Activated gamma-delta T cell treated with anti-CD3 and anti-CD28 coated beads, Interleukin-2, amount 50 U/mL, for 16 hours (primary cell): Measurements from ENCODE around the gene CARMIL1.
"Not testable (repeated sequence)": the region's sequence is repeated elsewhere in the genome, so short reads cannot be mapped to it uniquely, and the experiment has no call there.

ENCODE experiments used
- DNase-seq: peaks from one replicate; pipeline ENCODE4 v3.0.0-alpha.2; 2020; ENCODE audit warnings: low read depth

CARMIL1 gene

DNA sequence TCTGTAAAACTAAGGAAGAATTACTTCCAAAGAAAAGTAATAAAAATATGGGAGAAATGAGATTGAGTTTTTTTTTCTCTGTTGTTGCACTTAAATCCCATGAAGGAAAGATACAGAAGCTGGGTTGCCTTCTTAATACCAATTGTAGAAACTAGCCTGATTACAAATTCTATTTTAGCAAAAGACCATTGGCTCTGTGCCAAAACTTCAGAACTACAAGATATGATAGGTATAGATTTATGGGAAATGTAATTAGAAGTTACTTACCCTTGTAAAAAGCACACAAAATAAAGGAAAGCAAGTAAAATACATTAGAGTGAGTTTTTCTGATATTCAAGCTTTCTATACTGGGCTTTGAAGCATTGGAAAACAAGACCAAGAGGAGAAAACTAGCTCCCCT lies 299.4 kb downstream of the CARMIL1 start:
- DNase-seq, result no peak

DNA sequence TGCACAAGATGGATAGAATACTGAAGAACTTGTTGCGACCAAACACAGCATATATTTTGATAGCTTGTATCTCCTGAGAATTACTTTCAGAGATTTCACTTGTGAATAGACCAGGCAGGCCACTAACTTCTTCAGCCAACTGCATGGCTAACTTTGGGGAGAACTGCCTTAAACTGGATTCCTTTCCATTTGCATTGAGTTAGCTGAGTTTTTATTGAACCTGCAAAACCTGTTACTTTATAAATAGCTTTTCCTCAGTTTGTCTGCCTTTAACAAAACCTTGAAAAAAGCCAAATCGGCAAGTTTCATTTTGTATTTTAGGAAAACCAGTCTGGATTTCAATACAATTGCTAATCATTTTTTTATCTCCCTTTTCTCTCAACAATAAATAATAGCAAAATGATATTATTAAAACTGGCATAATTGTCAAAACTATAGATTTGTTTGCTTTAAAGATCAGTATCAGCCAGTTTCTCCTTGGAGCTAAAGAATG lies 300.3 kb downstream of the CARMIL1 start:
- DNase-seq, result no peak

DNA sequence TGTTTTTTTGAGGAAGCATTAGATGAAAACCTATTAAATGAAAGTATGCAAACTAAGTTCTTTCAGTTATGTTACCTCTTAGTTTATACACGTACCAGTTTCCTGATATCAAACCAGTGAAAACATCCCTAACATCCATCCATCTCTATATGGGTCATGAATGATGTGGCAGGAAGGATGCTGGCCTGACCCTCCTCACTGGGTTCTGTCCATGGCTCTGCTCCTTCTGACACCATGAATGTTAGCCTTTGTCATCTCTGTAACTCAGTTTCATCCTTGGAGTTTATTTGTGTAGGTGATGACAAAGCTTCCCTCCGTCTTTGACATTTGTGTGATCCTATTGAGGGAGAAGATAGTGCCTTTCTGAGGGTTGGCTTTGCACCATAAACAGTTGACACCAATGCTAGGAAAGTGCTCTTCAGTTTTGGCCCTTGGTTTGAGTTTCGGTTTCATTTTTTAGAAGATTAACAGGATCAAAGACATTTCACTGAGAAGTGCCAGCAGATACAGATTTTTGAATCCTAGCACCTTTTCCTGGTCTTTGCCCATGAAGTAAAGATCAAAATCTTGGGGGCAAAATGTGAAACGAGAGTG lies 300.8 kb downstream of the CARMIL1 start:
- no peak for DNase-seq

DNA sequence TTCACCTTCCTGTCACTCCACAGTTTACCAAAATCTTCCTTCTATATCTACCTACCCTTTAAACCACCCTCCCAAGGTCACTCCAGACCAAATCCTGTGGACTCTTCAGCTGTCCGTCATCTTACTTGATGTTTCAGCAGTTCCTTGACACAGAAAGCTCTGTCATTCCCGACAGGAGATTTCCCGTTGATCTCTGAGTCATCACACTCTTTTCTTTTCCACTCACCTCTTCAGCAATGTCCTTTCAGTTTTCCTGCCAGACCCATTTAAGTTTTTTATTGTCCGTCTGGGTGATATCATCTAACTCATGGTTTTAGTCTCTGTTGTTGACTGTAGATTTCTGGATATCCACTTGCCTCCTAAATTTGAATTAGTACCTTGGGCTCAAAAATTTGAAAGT lies 302.9 kb downstream of the CARMIL1 start:
- DNase-seq, result no peak

DNA sequence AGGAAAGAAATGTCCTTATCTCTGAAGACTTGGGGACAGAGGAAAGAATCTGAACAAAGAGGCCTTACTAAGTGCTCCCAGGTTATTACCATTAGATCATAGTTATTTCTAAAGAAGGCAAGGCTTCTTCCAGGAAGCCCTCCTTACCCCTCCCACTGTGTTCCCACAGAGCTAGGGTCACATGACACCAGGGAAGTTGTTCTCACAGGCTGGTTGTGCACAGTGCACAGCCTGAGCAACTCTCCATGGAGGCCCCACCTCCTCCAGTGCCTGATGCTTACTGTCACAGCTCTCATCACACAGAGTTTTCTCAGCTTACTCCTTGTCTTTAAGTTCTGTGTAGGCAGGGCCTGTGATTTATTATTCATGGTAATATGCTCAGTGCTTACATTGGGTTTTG lies 303.9 kb downstream of the CARMIL1 start:
- DNase-seq, result no peak

DNA sequence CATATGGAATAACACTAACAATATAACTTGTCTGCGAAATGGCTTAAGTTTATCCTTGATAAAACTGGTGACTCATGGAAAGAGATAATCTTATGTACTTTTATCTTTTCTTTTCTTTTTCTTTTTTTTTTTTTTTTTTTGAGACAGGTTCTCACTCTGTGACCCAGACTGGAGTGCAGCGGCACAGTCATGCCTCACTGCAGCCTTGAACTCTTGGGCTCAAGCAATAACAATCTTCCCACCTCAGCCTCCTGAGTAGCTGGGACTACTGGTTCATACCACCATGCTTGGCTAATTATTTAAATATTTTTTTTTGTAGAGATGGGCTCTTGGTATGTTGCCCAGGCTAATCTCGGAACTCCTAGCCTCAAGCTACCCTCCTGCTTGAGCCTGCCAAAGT lies 304.7 kb downstream of the CARMIL1 start:
- DNase-seq, result no peak

DNA sequence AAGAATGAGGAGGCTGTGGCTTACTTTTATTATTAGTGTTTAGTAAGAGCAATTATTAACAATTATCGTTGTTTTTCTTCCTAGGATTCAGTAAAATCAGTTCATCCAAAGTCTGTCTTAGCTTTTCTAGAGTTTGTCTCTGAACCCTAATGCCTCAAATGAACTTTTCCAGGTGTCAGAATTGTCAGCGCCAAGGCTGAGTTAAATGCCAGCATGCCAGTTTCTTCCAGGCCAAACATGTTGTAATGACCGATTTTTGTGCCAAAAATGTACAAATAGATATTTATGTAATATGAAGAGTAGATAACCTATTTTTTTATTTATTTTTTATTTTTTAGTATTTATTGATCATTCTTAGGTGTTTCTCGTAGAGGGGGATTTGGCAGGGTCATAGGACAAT lies 306.1 kb downstream of the CARMIL1 start:
- DNase-seq, result no peak

DNA sequence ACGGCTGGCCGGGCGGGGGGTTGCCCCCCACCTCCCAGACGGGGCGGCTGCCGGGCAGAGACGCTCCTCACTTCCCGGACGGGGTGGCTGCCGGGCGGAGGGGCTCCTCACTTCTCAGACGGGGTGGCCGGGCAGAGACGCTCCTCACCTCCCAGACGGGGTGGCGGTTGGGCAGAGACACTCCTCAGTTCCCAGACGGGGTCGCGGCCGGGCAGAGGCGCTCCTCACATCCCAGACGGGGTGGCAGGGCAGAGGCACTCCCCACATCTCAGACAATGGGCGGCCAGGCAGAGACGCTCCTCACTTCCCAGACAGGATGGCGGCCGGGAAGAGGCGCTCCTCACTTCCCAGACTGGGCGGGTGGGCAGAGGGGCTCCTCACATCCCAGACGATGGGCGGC lies 306.9 kb downstream of the CARMIL1 start:
- DNase-seq, result not testable (repeated sequence)

DNA sequence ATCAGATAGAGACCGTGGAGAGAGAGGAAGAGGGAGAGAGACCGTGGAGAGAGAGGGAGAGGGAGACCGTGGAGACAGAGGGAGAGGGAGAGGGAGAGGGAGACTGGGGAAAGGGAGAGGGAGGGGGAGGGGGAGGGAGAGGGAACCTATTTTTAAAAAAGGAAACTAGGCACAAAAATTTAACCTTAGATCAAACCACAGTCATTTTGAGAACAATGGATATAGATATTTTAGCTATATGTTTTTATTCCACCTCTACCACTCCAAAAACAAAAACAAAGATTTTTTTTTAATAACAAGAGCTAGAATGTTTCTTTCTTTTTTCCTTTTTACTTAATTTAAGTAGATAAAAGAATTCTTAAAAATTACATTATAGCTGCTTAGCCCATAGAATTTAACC lies 307.8 kb downstream of the CARMIL1 start:
- DNase-seq, result no peak

DNA sequence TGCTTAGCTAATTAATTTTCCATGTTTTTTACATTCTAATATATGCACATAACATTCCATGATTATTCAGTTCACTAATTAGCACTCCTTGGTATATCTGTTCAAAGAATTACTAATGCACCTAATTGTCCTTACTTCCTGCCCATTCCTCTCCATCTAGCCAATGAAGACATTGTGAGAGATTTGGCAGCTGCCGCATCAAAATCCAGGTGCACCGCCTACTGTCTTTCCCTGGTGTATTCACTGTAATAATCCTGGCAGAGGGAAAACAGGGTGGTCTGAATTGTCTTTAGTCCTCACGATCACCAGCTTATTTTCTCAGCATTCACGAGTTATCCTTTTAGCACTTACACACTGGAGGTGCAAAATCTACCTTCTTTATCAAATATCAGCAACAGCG lies 311.8 kb downstream of the CARMIL1 start:
- DNase-seq, result no peak

DNA sequence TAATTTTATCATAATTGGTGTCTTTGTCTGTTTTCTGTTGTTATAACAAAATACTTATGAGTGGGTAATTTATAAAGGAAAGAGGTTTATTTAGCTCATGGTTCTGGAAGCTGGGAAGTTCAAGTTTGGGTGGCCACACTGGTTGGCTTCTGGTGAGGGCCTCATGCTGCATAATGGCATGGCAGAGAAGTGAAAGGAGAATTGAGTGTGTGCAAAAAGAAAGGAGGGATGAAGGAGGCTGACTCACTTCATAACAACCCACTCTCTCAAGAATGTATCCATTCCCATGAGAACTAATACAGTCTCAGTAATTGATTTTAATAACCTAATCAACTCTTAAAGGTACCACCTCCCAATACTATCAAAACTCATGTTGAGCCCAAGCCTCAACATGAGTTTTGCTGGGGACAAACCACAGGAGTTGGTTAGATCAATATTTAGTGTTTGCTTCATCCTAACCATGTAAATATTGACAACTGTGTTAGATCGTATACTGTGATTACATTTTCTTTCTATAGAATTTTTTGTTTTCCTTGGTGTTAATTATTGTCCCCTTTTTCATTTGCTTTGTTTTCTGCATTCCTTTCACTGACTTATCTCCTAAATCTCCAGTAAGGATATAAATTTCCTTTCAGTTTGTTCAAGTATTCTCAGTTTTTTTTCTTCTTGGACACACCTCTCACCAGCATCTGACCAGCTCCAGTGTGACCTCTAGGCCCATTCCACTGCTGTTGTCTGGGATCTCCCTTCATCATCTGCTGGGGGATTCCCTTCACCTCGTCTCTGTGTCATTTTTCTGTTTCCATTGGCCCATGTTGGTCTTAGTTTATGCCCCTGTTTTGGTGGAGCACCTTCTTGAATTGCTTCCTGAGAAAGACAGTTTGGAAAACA lies 318.0 kb downstream of the CARMIL1 start:
- DNase-seq, result no peak

DNA sequence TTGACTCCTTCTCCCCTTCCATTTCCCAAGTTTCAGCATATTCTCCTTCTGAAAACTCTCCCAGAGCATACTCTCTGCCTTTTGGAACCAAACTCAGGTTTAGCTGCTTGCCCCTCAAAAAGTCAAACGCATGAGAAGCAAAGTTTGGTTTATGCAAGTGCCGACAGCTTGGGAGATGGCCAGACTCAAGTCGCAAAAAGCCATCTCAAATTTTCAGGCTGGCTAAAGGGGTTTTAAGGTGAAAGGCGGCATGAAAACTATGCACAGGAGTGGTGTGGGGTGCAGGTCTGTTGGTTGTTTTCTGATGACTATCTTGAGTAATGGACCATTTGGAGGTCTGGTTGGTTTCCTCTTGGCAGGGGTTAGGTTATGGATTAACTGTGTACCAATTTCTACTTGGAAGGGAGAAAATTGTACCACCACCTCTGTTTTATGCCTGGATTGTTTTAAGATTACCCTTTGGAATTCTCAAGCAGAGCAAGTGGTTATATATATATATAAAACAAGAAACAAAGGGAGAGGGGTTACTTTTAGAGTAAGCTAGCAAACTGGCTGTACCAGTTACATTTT lies 320.4 kb downstream of the CARMIL1 start:
- DNase-seq, result no peak

DNA sequence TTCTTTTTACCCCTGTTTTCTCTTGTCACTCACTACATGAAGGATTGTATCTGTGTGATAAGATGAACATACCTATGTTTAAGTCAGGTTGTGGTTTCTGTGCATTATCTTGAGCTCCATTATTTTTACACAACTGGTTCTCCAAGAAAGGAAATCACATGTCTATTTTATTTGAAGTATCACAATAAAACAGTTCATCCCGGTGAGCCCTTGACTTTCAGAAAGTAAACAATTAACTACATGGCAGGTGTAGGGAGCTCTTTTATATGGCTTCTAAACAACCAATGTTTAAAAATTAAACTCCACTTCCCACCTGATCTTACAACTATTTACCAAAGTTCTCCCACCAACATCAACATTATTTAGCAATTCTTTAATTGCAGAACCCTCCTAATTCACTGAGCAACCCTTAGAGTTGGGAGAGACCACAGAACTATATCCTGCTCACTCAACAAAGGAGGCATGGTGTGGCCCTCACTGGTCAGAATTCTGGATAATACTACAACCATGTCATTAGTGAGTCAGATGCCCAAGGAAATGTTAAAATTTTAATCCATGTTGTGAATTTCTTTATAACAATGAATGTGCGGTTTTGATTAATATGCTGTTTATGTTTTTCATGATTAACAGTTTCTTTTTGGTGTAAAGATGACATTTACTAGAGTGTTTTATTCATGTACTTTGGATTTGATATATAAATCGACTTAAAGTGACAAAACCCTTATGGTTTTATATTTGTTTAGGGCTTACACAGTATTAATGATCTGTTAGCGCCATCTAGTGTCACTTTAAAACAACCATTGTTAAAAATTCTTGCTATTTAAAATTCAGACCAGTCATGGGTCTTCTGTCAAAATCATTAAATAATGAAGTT lies 322.9 kb downstream of the CARMIL1 start:
- DNase-seq, result no peak

DNA sequence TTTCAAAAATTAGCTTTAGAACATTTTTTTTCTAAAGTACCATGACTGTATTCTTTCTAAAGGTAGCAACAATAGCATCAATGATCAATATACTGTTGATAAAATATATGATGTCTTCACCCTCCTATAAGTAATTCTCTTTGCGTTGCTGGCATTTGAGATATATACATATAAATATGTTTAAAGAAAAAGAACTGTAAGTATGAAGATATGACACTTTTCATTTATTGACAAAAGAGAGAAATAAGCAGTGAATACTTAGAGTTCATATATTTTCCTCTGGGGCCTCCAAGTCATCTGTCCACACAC lies 323.5 kb downstream of the CARMIL1 start:
- DNase-seq, result no peak

DNA sequence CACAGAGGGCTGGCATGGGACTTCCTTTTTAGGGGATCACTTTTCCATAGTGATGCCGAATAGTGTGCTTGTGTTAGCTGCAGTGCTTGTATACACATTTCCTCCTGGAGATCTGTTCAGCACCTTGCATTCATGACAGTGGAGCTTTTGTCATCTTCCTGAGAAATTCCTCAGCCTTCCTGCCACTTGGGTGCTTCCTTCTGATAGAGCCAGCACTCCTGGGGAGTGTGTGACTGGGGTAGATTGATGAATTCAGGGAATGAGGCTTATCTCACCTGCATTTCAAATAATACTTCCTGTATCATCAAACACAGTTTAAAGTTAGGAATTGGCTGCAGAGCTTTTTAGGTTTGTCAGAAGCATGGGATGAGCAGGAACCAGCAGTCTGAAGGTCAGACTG lies 324.1 kb downstream of the CARMIL1 start:
- DNase-seq, result no peak

DNA sequence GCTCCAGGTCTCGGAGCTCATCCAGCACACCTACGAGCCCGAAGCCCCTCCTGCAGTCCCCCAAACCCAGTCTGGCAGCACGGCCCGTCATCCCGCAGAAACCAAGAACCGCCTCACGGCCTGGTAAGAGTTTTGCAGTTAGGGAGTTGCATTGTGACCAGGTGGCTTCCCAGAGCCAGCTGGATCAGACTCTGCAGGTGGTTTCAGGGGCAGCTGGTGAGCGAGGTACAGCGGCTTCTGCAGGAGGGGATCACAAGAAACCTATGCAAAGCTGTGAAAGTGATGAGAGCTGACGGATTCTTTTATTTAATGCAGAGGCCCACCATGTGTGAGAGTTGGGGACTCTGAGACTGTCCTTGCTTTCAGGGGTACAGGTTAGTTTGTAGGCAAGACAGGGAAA lies 327.0 kb downstream of the CARMIL1 start:
- no peak for DNase-seq

DNA sequence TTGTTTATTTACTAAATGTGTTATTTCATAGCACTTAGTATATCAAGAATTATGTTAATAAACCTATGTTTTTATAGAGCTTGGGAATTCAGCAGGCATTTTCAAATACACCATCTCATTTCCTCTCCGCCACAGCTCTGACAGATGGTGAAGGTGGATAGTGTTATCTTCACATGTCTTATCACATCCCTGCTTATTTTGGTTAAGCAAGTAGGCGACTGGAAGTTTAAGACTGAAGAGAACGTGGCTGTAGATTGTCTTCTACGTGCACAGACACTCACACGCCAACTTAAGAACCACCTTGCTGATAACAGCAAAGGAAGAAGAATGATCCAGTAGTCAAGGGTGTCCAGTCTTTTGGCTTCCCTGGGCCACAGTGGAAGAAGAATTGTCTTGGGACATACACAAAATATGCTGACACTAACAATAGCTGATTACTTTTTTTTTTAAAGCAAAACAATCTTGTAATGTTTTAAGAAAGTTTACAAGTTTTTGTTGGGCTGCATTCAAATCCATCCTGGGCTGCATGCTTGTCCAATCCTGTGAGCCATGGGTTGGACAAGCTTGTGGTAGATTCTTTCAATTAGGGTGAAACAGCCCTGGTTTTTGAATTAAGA lies 329.5 kb downstream of the CARMIL1 start:
- DNase-seq, result no peak

DNA sequence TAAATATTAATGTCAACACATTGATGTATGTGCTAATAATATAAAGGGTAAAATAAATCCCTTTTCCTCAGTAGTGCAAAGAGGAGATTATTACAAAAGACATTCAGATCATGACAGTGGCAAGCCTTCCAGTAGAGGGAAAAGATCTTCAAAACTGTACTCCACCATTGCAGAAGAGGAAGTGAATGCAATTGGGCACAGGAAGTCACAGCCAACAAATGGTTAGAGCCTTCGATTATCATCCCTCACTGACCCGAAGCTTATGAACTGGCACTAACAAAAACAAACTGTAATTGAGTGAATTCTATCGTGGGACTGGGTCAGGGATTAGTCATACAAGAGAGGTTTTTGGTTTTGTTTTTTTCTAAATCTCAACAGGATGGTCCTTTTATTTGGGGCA lies 333.5 kb downstream of the CARMIL1 start:
- no peak for DNase-seq

DNA sequence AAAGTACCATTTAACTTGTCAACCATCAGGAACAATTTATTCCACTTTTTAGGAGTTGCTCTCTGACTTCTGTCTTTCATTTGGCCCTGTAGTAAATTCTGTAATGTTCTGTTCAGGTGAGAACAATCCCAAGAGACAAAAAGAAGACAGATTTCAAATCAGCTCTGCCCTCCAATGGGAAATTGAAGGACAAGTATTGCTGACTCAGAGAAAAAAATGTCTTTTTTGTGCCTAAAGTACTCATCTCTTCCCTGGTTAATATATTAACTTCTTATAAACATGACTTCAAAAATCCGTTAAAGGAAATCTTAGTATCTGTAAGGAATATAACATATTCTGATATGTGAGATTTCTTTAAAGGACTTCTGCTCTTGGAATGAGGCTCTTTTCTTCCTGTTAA lies 334.2 kb downstream of the CARMIL1 start:
- no peak for DNase-seq

DNA sequence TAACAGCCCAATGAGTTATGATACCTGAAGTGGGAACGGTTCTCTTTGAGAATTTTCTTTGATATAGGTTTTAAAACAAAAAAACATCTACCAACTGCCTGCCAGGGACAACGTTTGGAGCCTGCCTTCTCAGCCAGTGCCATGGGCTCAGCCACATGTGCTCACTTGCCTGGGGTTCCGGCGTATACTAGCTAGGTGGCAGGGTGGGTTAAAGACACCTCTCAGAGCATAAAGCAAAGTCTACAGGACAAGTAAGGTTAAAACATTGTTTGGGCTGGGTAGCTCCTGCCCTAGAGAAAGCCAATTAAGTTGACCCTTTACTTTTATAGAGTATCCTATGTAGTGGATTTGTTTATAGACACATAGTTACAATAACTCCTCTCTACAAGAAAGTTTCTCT lies 334.9 kb downstream of the CARMIL1 start:
- no peak for DNase-seq

DNA sequence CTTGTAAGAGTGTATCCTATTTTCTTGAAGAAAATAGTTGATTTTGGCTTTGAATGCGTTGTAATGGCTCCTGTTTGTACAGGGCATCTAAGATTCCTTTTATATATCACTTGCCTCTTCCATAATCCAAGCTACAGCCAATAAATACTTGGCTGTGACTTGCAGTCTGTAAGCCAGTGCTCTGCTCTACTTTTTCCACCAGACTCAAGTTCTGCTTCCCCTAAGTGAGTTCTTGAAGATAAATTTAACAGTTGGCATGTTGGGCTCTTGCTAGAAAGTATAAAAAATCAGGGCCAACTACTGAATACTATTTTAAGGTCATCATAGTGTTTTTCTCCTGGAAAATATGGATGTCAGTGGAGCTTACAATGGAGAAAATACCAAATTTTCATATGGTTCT lies 336.3 kb downstream of the CARMIL1 start:
- no peak for DNase-seq

DNA sequence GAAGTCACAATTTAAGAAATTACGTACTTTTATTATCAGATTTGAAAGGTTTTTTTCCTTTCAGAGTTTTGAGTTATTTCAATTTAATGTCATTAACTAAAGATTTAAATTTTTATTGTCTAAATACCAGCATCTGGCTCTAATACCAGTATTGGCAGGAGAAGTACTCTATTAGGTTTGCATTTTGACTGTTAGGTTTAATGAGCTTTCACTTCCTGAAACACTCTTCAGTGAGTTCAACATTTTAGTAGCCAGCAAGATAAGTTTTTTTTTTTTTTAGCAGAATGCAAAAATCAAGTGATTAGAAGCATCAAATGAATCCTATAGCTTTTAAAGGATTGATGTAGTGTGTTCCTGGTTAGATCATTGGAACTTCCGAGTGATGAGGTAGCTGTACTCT lies 338.8 kb downstream of the CARMIL1 start:
- no peak for DNase-seq
